WTC11 (cell line): Measurements from ENCODE around the gene ARIH1. TPM values are rescaled to one million over a fixed set of nuclear protein-coding genes. Genes with fewer than 3 reads are reported as not detected.

ENCODE experiments used
- ATAC-seq: fragments of 200-7000 bp; cut with Tn5 transposase; 2 replicates; pipeline ENCODE4 v1.10.0; 2021; ENCODE audit warnings: mild to moderate bottlenecking, moderate library complexity
- CTCF ChIA-PET: fragments of 300-600 bp; sonication (Branson Sonifier 250); formaldehyde crosslinking; loops from one replicate; lab custom pipeline; 2021; ENCODE audit warnings: antibody characterized with exemption; lab: Charles Lee
- POLR2A ChIA-PET: fragments of 350-600 bp; sonication (Branson Sonifier 250); formaldehyde crosslinking; loops from one replicate; lab custom pipeline; 2021; ENCODE audit warnings: antibody characterized with exemption; lab: Charles Lee
- DNase-seq: peaks from one replicate; pipeline ENCODE4 v3.0.0; 2021; ENCODE audit warnings: low spot score
- H3K27ac Mint-ChIP-seq: 2 replicates; pipeline ENCODE4 v1.8.0; 2021; ENCODE audit warnings: mixed read lengths
- H3K27me3 Mint-ChIP-seq: 2 replicates; pipeline ENCODE4 v1.8.0; 2021; ENCODE audit warnings: low read depth, mild to moderate bottlenecking, moderate library complexity, mixed read lengths
- H3K36me3 Mint-ChIP-seq: 2 replicates; pipeline ENCODE4 v1.8.0; 2021; ENCODE audit warnings: mixed read lengths
- H3K4me1 Mint-ChIP-seq: 2 replicates; pipeline ENCODE4 v1.8.0; 2022; ENCODE audit warnings: mixed read lengths
- H3K4me3 Mint-ChIP-seq: 2 replicates; pipeline ENCODE4 v1.8.0; 2021; ENCODE audit warnings: mild to moderate bottlenecking, moderate library complexity, mixed read lengths
- H3K9me3 Mint-ChIP-seq: 2 replicates; pipeline ENCODE4 v1.8.0; 2021; ENCODE audit warnings: mixed read lengths
- CREM ChIP-seq: sonication (generic); formaldehyde crosslinking; IDR thresholded peaks from 2 replicates; pipeline ENCODE4 v1.8.1; 2022; ENCODE audit warnings: mild to moderate bottlenecking, missing genetic modification reagents, moderate library complexity
- HMGA2 ChIP-seq: fragments of 250-450 bp; sonication (Bioruptor Pico); IDR thresholded peaks from 2 replicates; pipeline ENCODE4 v1.4.0; 2021; ENCODE audit warnings: mild to moderate bottlenecking, moderate library complexity
- OVOL2 ChIP-seq: fragments of 250-450 bp; sonication (Bioruptor Pico); IDR thresholded peaks from 2 replicates; pipeline ENCODE4 v1.9.0; 2021; ENCODE audit warnings: mild to moderate bottlenecking, borderline replicate concordance
- PREB ChIP-seq: sonication (generic); formaldehyde crosslinking; IDR thresholded peaks from 2 replicates; pipeline ENCODE4 v1.8.1; 2022; ENCODE audit warnings: mild to moderate bottlenecking, missing genetic modification reagents, moderate library complexity, borderline replicate concordance
- USF2 ChIP-seq: sonication (generic); formaldehyde crosslinking; IDR thresholded peaks from 2 replicates; pipeline ENCODE4 v1.8.1; 2023; ENCODE audit warnings: mild to moderate bottlenecking, missing genetic modification reagents, moderate library complexity
- ZBTB21 ChIP-seq: sonication (generic); formaldehyde crosslinking; IDR thresholded peaks from 2 replicates; pipeline ENCODE4 v1.8.1; 2023; ENCODE audit warnings: mild to moderate bottlenecking, missing genetic modification reagents, borderline replicate concordance
- ZBTB43 ChIP-seq: sonication (generic); formaldehyde crosslinking; IDR thresholded peaks from 2 replicates; pipeline ENCODE4 v1.8.1; 2023; ENCODE audit warnings: mild to moderate bottlenecking, missing genetic modification reagents
- ZNF121 ChIP-seq: sonication (generic); formaldehyde crosslinking; IDR thresholded peaks from 2 replicates; pipeline ENCODE4 v1.8.0; 2023; ENCODE audit warnings: missing genetic modification reagents
- ZNF263 ChIP-seq: sonication (generic); formaldehyde crosslinking; IDR thresholded peaks from 2 replicates; pipeline ENCODE4 v1.8.1; 2022; ENCODE audit warnings: low read depth, mild to moderate bottlenecking, moderate library complexity, missing genetic modification reagents
- total RNA-seq: library from RNA; stranded (reverse); gene quantifications from 3 replicates; pipeline ENCODE4 v1.2.3, GENCODE V29; 2021
- TF ChIP-seq, protein P1 (sequence below): sonication (generic); formaldehyde crosslinking; IDR thresholded peaks from 2 replicates; pipeline ENCODE4 v1.8.1; 2023; ENCODE audit warnings: mild to moderate bottlenecking, missing genetic modification reagents
- TF ChIP-seq, protein P2 (sequence below): fragments of 250-450 bp; sonication (Bioruptor Pico); IDR thresholded peaks from 2 replicates; pipeline ENCODE4 v1.9.0; 2021; ENCODE audit warnings: mild to moderate bottlenecking, borderline replicate concordance
- TF ChIP-seq, protein P3 (sequence below): fragments of 200-600 bp; IDR thresholded peaks from 2 replicates; pipeline ENCODE4 v1.8.0; 2022; ENCODE audit warnings: antibody characterized with exemption
- TF ChIP-seq, protein P4 (sequence below): fragments of 250-450 bp; sonication (Bioruptor Pico); conservative IDR thresholded peaks from 2 replicates; pipeline ENCODE4 v1.9.0; 2021; ENCODE audit warnings: mild to moderate bottlenecking

The ARIH1 gene
- total RNA-seq, 1 experiment from 2014 or later, result 198 TPM

DNA sequence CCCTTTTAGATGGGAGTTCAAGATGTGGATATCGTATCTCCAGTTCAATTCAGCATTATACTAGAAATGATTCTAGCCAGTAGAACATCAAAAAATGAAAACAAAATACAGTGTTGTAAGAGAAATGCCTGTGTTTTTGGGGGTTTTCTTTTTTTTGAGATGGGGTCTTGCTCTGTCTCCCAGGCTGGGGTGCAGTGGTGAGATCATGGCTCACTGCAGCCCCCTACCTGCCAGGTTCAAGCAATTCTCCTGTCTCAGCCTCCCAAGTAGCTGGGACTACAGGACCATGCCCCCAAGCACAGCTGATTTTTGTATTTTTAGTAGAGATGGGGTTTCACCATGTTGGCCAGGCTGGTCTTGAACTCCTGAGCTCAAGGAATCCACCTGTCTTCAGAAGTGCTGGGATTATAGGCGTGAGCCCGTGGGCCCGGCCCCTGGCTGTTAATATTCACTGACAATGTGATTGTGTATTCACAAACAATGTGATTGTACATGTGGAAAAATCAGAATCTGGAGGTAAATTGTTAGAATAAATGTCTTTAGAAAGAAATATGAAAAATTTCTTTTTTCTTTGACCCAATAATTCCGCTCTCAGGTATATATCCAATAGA is 59.0 kb downstream of the ARIH1 start:
- peak; percentile 54; the same call in 1 of the 2 replicates for TF ChIP-seq ZNF121 (CRISPR knock-in tag)
- no peak for TF ChIP-seq ZNF263 (CRISPR knock-in tag)
- Mint-ChIP-seq H3K27me3 (no peaks in the 10 kb centered on the region), H3K27ac (no peak overlapping the region), H3K4me1 (no peaks in the 10 kb centered on the region), H3K36me3 (no peaks in the 10 kb centered on the region), H3K4me3 (no peak overlapping the region), H3K9me3 (no peaks in the 10 kb centered on the region)
- DNase-seq, result peak; percentile 52
- ChIA-PET POLR2A (no interaction called here), CTCF (interaction anchor here (0.6 to 1.2 kb wide), 14 partner anchors 10 to 1009 kb away, joined by 3 to 7 read pairs (median 3); partner anchors contain the start of genes BBS4 and HIGD2B)
- peak; percentile 82 for ATAC-seq

GRCh38 chr15:72534523-72534922 is 60.4 kb downstream of the ARIH1 start:
- no peak for ATAC-seq
- H3K27me3 Mint-ChIP-seq, result no peaks in the 10 kb centered on the region
- H3K4me1 Mint-ChIP-seq, result no peaks in the 10 kb centered on the region
- CTCF ChIA-PET, result interaction anchor here (0.6 to 0.8 kb wide), 2 partner anchors 74 to 89 kb away, joined by 3 to 6 read pairs; no protein-coding TSS in a partner anchor
- no peak for TF ChIP-seq PREB (CRISPR knock-in tag)
- no peak overlapping the region for H3K4me3 Mint-ChIP-seq
- POLR2A ChIA-PET, result no interaction called here
- DNase-seq, result no peak
- no peak overlapping the region for H3K27ac Mint-ChIP-seq
- H3K36me3 Mint-ChIP-seq, result peaks cover 8% of the 10 kb centered on the region
- H3K9me3 Mint-ChIP-seq, result peaks cover 9% of the 10 kb centered on the region

DNA sequence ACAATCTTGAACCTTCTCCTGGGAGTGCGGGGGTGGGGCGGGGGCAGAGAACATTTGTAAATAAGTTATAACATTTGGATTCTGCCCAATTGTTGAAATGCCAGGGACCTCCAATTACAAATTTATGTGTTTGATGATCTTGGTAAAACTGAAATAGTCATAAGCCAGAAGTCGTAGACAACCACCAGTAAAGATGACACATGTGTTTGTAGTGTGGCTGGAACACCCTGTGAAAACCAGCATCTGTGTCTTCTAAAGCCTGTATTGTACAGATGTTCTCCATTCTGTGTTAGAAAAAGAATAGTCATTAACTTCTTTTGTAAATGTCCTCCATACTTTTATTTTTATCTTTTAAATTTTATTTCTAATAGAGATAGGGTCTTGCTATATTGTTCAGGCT is 61.8 kb downstream of the ARIH1 start:
- no peak for ATAC-seq
- TF ChIP-seq, protein P1, sequence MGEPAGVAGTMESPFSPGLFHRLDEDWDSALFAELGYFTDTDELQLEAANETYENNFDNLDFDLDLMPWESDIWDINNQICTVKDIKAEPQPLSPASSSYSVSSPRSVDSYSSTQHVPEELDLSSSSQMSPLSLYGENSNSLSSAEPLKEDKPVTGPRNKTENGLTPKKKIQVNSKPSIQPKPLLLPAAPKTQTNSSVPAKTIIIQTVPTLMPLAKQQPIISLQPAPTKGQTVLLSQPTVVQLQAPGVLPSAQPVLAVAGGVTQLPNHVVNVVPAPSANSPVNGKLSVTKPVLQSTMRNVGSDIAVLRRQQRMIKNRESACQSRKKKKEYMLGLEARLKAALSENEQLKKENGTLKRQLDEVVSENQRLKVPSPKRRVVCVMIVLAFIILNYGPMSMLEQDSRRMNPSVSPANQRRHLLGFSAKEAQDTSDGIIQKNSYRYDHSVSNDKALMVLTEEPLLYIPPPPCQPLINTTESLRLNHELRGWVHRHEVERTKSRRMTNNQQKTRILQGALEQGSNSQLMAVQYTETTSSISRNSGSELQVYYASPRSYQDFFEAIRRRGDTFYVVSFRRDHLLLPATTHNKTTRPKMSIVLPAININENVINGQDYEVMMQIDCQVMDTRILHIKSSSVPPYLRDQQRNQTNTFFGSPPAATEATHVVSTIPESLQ (CRISPR knock-in tag), result no peak
- no peak for TF ChIP-seq CREM
- TF ChIP-seq, protein P2, sequence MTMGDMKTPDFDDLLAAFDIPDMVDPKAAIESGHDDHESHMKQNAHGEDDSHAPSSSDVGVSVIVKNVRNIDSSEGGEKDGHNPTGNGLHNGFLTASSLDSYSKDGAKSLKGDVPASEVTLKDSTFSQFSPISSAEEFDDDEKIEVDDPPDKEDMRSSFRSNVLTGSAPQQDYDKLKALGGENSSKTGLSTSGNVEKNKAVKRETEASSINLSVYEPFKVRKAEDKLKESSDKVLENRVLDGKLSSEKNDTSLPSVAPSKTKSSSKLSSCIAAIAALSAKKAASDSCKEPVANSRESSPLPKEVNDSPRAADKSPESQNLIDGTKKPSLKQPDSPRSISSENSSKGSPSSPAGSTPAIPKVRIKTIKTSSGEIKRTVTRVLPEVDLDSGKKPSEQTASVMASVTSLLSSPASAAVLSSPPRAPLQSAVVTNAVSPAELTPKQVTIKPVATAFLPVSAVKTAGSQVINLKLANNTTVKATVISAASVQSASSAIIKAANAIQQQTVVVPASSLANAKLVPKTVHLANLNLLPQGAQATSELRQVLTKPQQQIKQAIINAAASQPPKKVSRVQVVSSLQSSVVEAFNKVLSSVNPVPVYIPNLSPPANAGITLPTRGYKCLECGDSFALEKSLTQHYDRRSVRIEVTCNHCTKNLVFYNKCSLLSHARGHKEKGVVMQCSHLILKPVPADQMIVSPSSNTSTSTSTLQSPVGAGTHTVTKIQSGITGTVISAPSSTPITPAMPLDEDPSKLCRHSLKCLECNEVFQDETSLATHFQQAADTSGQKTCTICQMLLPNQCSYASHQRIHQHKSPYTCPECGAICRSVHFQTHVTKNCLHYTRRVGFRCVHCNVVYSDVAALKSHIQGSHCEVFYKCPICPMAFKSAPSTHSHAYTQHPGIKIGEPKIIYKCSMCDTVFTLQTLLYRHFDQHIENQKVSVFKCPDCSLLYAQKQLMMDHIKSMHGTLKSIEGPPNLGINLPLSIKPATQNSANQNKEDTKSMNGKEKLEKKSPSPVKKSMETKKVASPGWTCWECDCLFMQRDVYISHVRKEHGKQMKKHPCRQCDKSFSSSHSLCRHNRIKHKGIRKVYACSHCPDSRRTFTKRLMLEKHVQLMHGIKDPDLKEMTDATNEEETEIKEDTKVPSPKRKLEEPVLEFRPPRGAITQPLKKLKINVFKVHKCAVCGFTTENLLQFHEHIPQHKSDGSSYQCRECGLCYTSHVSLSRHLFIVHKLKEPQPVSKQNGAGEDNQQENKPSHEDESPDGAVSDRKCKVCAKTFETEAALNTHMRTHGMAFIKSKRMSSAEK (CRISPR knock-in tag), result no peak
- TF ChIP-seq ZBTB43 (CRISPR knock-in tag), result no peak
- TF ChIP-seq, protein P3, sequence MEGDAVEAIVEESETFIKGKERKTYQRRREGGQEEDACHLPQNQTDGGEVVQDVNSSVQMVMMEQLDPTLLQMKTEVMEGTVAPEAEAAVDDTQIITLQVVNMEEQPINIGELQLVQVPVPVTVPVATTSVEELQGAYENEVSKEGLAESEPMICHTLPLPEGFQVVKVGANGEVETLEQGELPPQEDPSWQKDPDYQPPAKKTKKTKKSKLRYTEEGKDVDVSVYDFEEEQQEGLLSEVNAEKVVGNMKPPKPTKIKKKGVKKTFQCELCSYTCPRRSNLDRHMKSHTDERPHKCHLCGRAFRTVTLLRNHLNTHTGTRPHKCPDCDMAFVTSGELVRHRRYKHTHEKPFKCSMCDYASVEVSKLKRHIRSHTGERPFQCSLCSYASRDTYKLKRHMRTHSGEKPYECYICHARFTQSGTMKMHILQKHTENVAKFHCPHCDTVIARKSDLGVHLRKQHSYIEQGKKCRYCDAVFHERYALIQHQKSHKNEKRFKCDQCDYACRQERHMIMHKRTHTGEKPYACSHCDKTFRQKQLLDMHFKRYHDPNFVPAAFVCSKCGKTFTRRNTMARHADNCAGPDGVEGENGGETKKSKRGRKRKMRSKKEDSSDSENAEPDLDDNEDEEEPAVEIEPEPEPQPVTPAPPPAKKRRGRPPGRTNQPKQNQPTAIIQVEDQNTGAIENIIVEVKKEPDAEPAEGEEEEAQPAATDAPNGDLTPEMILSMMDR, result no peak
- TF ChIP-seq, protein P4, sequence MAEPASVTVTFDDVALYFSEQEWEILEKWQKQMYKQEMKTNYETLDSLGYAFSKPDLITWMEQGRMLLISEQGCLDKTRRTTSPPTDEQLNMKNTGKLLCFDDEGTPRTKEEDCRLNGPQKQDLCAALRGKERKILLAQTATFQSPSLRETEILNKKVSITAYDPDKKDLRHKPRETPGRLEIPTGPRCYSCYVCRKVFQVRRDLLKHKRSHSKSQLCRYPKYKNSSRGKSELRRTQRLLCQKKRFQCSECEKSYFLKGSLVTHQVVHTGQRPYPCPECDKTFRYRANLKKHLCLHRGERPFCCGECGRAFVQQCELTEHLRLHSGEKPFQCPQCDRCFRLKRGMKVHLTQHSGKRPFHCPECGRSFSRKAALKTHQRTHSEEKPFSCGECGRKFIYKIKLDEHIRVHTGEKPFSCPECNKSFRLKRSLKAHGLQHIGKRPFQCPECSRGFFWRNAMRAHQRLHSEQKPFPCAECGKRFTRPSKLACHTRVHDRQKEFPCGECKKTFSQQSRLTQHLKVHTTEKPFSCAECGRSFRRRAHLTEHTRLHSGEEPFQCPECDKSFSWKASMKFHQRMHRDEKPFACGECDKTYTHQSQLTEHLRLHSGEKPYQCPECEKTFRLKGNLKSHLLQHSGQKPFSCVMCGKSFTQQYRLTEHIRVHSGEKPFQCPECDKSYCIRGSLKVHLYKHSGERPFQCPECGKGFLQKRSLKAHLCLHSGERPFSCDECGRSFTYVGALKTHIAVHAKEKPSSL (CRISPR knock-in tag), result no peak
- no peak for TF ChIP-seq OVOL2 (CRISPR knock-in tag)
- no peak for TF ChIP-seq USF2
- TF ChIP-seq ZBTB21 (CRISPR knock-in tag), result no peak
- no peak for TF ChIP-seq HMGA2

More for the DNA sequence above, 61.8 kb downstream of the ARIH1 start:
- peaks cover 18% of the 10 kb centered on the region for H3K9me3 Mint-ChIP-seq
- H3K4me1 Mint-ChIP-seq, result no peaks in the 10 kb centered on the region
- H3K27ac Mint-ChIP-seq, result no peak overlapping the region
- H3K36me3 Mint-ChIP-seq, result peaks cover 18% of the 10 kb centered on the region
- no peak overlapping the region for H3K4me3 Mint-ChIP-seq
- POLR2A ChIA-PET, result no interaction called here
- no peak for DNase-seq
- H3K27me3 Mint-ChIP-seq, result no peaks in the 10 kb centered on the region
- CTCF ChIA-PET, result no interaction called here
